Gastrocnemius medialis (tissue), 4 donors: ENCODE measurements around the gene SOSTDC1.

Source experiments
- CTCF ChIP-seq, 5 experiments: fragments of 450-650 bp in 3 of 5; fragments of 200-600 bp in 2 of 5; sonication (generic) in 2 of 5; IDR thresholded peaks in 4 of 5; conservative IDR thresholded peaks in 1 of 5; 1 replicate in 4 of 5; 2 replicates in 1 of 5; pipeline ENCODE4 v1.5.1; 2016 to 2019; ENCODE audit warnings: antibody characterized with exemption in 5 of 5, mild to moderate bottlenecking in 3 of 5, moderate library complexity in 3 of 5
- POLR2A ChIP-seq, 2 donors: fragments of 450-650 bp; IDR thresholded peaks; one replicate each; pipeline ENCODE4 v1.6.1; 2017; ENCODE audit warnings: antibody characterized with exemption in 2 of 2, mild to moderate bottlenecking in 2 of 2, moderate library complexity in 2 of 2

DNA sequence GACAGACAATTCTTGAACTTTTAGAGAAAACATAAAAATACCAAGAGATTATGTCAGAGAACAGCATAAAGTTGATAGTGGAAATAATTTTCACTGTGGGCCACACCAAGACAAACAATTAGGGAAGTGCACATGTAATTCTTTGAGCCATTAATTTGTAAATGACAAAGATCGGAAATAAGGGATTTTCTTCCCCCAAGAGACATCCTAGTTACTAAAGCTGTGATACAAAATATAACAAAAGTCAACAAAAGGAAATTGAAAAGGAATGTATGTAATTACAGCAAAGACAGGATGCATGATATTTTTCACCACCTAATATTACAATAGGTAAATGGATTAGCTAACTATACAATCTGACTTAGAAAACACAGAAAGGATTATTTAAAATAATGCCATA lies 48.7 kb upstream of the SOSTDC1 start:
- no peak for TF ChIP-seq CTCF (IDR thresholded peaks at IDR 0.05 in 4 of 5, conservative IDR thresholded peaks at IDR 0.05 in 1 of 5)
- TF ChIP-seq POLR2A (IDR thresholded peaks at IDR 0.05) = no peak
